ENCODE measurements around the gene OGFR.

OGFR gene

DNA sequence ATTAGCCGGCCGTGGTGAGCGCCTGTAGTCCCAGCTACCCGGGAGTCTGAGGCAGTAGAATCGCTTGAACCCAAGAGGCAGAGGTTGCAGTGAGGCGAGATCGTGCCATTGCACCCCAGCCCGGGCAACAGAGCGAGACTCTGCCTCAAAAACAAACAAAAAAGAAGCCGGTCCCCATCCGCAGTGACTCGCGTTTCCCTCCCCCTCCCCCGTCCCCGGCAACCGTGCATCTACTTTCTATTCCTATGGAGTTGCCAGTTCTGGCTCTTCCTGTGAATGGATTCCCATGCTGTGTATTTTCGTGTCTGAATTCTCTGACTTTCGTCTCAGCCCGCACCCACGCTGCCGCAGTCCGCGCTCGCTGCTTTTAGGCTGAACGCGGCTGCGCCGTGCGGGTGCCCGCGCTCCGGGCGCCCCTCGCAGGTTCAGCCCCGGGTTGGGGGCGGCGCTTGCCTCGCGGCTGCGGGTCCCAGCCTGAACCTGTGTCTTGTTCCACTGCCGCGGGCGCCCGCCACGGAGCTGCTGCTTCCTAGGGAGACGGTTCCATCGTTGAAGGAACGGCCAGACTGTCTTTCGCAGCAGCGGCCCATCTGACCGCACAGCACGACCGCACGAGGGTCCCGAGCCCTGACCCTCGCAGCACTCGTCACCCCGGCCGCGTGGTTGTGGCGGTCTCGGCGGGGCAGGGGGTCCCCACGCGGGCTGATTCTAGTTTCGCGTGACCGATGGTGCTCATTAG is 9.4 kb upstream of the OGFR start:
- TF ChIP-seq, protein P1, sequence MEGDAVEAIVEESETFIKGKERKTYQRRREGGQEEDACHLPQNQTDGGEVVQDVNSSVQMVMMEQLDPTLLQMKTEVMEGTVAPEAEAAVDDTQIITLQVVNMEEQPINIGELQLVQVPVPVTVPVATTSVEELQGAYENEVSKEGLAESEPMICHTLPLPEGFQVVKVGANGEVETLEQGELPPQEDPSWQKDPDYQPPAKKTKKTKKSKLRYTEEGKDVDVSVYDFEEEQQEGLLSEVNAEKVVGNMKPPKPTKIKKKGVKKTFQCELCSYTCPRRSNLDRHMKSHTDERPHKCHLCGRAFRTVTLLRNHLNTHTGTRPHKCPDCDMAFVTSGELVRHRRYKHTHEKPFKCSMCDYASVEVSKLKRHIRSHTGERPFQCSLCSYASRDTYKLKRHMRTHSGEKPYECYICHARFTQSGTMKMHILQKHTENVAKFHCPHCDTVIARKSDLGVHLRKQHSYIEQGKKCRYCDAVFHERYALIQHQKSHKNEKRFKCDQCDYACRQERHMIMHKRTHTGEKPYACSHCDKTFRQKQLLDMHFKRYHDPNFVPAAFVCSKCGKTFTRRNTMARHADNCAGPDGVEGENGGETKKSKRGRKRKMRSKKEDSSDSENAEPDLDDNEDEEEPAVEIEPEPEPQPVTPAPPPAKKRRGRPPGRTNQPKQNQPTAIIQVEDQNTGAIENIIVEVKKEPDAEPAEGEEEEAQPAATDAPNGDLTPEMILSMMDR (conservative IDR thresholded peaks at IDR 0.05; ENCODE audit: low read length) = no peak
- peak; percentile 34 for DNase-seq (ENCODE audit: low read depth)
- peak overlapping the region; percentile 69 for H3K4me3 ChIP-seq (ENCODE audit: low read length)

DNA sequence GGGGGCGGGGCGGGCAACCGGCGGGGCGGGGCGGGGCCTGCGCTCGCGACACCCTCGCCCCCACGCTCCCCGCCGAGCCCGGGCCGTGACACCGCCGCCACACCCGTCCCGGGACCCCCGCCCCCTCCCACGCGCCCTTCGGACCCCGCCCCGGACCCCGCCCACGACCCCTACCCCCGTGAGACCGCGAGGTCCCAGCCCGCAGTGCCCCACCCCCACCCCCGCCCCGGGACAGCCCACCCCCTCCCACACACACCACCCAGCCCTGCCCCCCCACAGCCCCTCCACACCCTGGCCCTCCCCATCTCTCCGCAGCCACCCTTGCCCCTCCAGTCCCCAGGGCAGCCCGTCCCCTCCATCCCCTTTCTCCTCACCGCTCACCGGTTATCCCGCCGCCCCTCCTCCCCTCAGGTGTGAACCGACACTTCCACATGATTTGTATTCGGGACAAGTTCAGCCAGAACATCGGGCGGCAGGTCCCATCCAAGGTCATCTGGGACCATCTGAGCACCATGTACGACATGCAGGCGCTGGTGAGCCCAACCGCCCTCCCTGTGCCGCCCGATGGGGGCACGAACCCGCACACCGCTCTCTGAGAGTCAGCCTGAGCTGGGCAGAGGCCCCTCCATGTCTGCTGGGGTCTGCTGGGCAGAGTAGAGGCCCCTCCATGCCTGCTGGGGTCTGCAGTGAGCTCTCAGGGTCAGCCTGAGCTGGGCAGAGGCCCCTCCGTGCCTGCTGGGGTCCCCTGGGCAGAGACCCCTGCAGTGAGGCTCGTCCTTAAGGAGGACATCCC is 7.7 kb upstream of the OGFR start:
- H3K4me3 ChIP-seq (ENCODE audit: low read length) = peak overlapping the region; percentile 68
- no peak for DNase-seq (ENCODE audit: low read depth)
- TF ChIP-seq, protein P1 (conservative IDR thresholded peaks at IDR 0.05; ENCODE audit: low read length) = no peak

DNA sequence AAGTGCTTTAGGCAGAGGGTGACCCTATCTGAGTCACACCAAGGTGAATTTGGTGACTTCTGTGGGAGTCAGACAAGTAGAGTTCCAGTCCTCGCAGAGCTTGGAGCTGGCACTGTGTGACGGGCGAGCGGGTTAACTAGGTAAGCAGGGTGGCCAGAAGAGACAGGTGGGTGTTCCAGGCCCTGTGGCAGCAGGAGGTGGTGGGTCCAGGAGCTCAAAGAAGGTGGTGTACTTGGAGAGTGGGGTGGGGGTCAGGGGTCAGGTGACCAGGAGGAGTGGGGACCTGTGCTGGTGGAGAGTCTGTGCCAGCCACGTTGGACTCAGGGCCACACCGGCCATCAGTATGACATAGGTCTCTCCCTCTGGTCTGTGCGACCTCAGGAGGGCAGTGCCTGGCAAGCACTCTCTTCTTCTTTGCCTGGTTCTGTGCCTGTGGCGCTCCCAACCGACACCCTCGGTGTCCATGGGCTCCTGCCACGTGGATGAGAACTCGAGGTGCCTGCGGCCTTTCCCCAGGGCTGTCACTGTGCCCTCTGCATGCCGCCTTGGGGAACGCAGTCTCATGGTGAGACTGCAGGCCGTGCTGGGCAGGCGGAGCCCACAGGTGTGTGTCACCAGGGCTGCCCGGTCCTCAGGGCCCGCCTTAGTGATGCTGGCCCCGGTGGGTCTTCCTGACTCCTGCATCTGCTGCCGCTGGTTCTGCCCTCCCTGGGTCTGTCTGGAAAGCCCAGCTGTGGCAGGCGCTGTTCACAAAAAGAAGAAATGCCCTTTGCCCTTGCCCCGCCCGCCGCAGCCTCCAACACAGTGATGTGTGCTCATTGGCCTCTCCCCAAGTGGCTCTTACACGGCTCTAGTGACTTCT is 6.7 kb upstream of the OGFR start:
- no peak for DNase-seq (ENCODE audit: low read depth)
- peak overlapping the region; percentile 68 for H3K4me3 ChIP-seq (ENCODE audit: low read length)
- TF ChIP-seq, protein P1 (conservative IDR thresholded peaks at IDR 0.05; ENCODE audit: low read length) = no peak

DNA sequence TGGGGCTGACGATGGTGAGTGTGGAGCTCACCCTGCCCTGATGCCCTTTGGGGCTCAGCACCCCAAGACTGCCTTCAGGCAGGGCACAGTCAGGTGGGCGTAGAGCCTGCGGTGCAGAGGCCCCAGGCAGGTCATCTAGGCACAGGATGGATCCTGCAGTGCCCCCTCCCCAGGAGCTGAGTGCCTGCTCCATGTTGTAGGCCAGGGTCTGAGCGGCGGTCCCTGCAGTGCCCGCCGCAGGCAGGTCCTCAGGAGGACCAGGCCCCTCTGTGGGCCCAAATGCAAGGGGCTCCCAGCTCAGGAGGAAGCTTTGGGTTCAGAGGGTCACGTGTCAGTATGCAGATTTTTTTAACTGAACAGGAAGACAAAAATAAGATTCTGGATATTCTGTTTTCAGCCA is 5.6 kb upstream of the OGFR start:
- H3K4me3 ChIP-seq (ENCODE audit: low read length) = no peak overlapping the region
- no peak for DNase-seq (ENCODE audit: low read depth)
- TF ChIP-seq, protein P1 (conservative IDR thresholded peaks at IDR 0.05; ENCODE audit: low read length) = no peak

DNA sequence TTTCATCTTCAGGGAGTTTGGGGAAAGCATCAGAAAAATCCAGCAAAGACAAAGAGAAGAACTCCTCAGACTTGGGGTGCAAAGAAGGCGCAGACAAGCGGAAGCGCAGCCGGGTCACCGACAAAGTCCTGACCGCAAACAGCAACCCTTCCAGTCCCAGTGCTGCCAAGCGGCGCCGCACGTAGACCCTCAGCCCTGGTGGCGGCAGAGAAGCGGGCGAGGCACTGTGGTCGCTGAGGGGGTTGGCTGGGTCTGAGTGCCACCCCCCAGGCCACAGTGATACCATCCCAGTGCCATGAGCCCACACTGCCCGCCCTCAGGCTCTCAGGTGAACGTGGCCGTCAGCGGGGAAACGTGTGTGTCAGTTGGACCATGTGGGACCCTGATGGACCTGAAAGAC is 5.2 kb upstream of the OGFR start:
- no peak overlapping the region for H3K4me3 ChIP-seq (ENCODE audit: low read length)
- TF ChIP-seq, protein P1 (conservative IDR thresholded peaks at IDR 0.05; ENCODE audit: low read length) = no peak
- DNase-seq (ENCODE audit: low read depth) = no peak

DNA sequence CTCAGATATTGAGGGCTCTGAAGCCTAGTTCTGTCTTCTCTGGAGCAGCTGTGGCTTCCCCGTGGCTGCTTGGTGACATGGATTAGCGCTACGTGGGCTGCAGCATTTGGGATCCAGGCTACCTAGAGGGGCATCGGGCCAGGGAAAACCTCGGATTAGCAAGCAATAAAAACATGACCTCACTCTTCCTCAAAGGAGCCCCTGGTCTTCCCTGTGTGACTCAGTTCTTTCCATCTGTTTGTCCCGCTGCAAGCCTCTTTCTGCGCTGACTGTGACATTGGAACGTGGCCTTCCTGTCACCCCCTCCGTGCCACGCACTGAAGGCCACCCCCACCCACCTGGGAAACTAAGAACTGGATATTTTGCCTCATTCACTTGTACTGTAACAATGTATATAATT is 4.8 kb upstream of the OGFR start:
- no peak overlapping the region for H3K4me3 ChIP-seq (ENCODE audit: low read length)
- DNase-seq (ENCODE audit: low read depth) = no peak
- TF ChIP-seq, protein P1 (conservative IDR thresholded peaks at IDR 0.05; ENCODE audit: low read length) = no peak

Measured in AG10803 (cell line).